HCT116 (cell line): Measurements from ENCODE around the gene PRDM11. TPM values are rescaled to one million over a fixed set of nuclear protein-coding genes. Genes with fewer than 3 reads are reported as not detected.

Source experiments
- ATAC-seq: fragments of 200-7000 bp; cut with Tn5 transposase; 2 replicates; pipeline ENCODE4 v1.9.1; 2020; ENCODE audit warnings: mild to moderate bottlenecking, moderate library complexity
- BruUV-seq: library from RNA; stranded (reverse); fragments of 400-500 nt; replicated peaks from 2 replicates; lab custom pipeline; 2021; lab: Mats Ljungman, UMichigan
- CTCF ChIA-PET: fragments of 300-600 bp; sonication (Branson Sonifier 250); formaldehyde crosslinking; loops from one replicate; lab custom pipeline; 2021; ENCODE audit warnings: antibody characterized with exemption; lab: Charles Lee
- POLR2A ChIA-PET: fragments of 300-600, 350-600 bp; sonication (Branson Sonifier 250); formaldehyde crosslinking; loops from one replicate; lab custom pipeline; 2021; ENCODE audit warnings: antibody characterized with exemption; lab: Charles Lee
- RAD21 ChIA-PET, 2 experiments: fragments of 300-600 bp; sonication (Branson Sonifier 250); formaldehyde crosslinking; loops; one replicate each; lab custom pipeline; 2023; ENCODE audit warnings: low total read pairs in 2 of 2; ENCODE audit not compliant: uncharacterized antibody in 2 of 2, unreplicated experiment in 2 of 2, low non-redundant PET in 1 of 2; lab: Charles Lee
- DNase-seq: peaks from one replicate; pipeline ENCODE4 v3.0.0-alpha.2; 2010; ENCODE audit warnings: low read depth, low spot score
- H2AFZ ChIP-seq: fragments of 200-600 bp; shearing (Covaris generic), sonication (generic); 2 replicates; pipeline ENCODE4 v1.6.1; 2017; ENCODE audit warnings: low read depth, mixed run types, mixed read lengths, antibody characterized with exemption, low read length; ENCODE audit not compliant: poor library complexity, severe bottlenecking
- H3K27ac ChIP-seq: 2 replicates; pipeline ENCODE4 v1.5.1; 2012; ENCODE audit warnings: low read depth, low read length
- H3K27me3 ChIP-seq: fragments of 200-600 bp; sonication (generic); 2 replicates; pipeline ENCODE4 v1.6.1; 2016; ENCODE audit warnings: mixed run types, low read length, mixed read lengths; ENCODE audit not compliant: insufficient read depth
- H3K36me3 ChIP-seq, 2 experiments: fragments of 200-500 bp in 1 of 2; fragments of 200-600 bp in 1 of 2; sonication (Bioruptor generic) in 1 of 2; sonication (generic) in 1 of 2; 2 replicates each; pipeline versions ENCODE4 v1.5.1 to v1.6.1; 2014 to 2016; ENCODE audit warnings: low read length in 2 of 2, inconsistent platforms in 1 of 2, mixed read lengths in 1 of 2, mixed run types in 1 of 2; ENCODE audit not compliant: insufficient read depth in 2 of 2, control insufficient read depth in 1 of 2
- H3K4me1 ChIP-seq, 2 experiments: fragments of 200-600 bp in 1 of 2; sonication (generic) in 1 of 2; 2 replicates each; pipeline versions ENCODE4 v1.5.1 to v1.6.1; 2012 to 2017; ENCODE audit warnings: low read length in 2 of 2, inconsistent platforms in 1 of 2, mild to moderate bottlenecking in 1 of 2, mixed read lengths in 1 of 2, mixed run types in 1 of 2, moderate library complexity in 1 of 2; ENCODE audit not compliant: insufficient read depth in 2 of 2, control insufficient read depth in 1 of 2
- H3K4me2 ChIP-seq: fragments of 200-600 bp; sonication (generic); 2 replicates; pipeline ENCODE4 v1.6.1; 2017; ENCODE audit warnings: mixed run types, low read length, mixed read lengths
- H3K4me3 ChIP-seq, 2 experiments: fragments of 200-600 bp in 1 of 2; sonication (generic) in 1 of 2; replicated peaks in 1 of 2; 2 replicates each; pipeline ENCODE4 v1.5.1; 2011 to 2016; ENCODE audit warnings: low read length in 2 of 2, control low read depth in 1 of 2, low read depth in 1 of 2, mild to moderate bottlenecking in 1 of 2, mixed read lengths in 1 of 2, mixed run types in 1 of 2
- H3K79me2 ChIP-seq: fragments of 200-600 bp; sonication (generic); 2 replicates; pipeline ENCODE4 v1.6.1; 2017; ENCODE audit warnings: mild to moderate bottlenecking, mixed run types, low read length, moderate library complexity, mixed read lengths; ENCODE audit not compliant: insufficient read depth
- H3K9ac ChIP-seq: fragments of 200-600 bp; sonication (generic); 2 replicates; pipeline ENCODE4 v1.6.1; 2016; ENCODE audit warnings: low read length, mixed read lengths
- H3K9me2 ChIP-seq: fragments of 200-600 bp; sonication (generic), shearing (Covaris generic); 2 replicates; pipeline ENCODE4 v1.6.1; 2017; ENCODE audit warnings: mixed run types, mild to moderate bottlenecking, moderate library complexity; ENCODE audit not compliant: insufficient read depth
- H3K9me3 ChIP-seq, 2 experiments: fragments of 200-500 bp in 1 of 2; fragments of 200-600 bp in 1 of 2; sonication (Bioruptor generic) in 1 of 2; sonication (generic) in 1 of 2; 2 replicates each; pipeline ENCODE4 v1.6.1; 2014 to 2017; ENCODE audit warnings: low read length in 2 of 2, mixed read lengths in 2 of 2, inconsistent platforms in 1 of 2, low read depth in 1 of 2, mild to moderate bottlenecking in 1 of 2, mixed run types in 1 of 2, moderate library complexity in 1 of 2; ENCODE audit not compliant: control insufficient read depth in 1 of 2, insufficient read depth in 1 of 2
- H4K20me1 ChIP-seq: fragments of 200-600 bp; sonication (generic), shearing (Covaris generic); 2 replicates; pipeline ENCODE4 v1.6.1; 2017; ENCODE audit warnings: mixed run types, mild to moderate bottlenecking, moderate library complexity; ENCODE audit not compliant: insufficient read depth
- CEBPB ChIP-seq: IDR thresholded peaks from 2 replicates; pipeline ENCODE4 v1.6.1; 2012; ENCODE audit warnings: low read depth
- ELF1 ChIP-seq: IDR thresholded peaks from 2 replicates; pipeline ENCODE4 v1.6.1; 2012; ENCODE audit warnings: low read depth, borderline replicate concordance
- EZH2 ChIP-seq: fragments of 200-600 bp; sonication (generic); IDR thresholded peaks from 2 replicates; pipeline ENCODE4 v1.6.1; 2017; ENCODE audit warnings: antibody characterized with exemption, mixed run types
- EZH2phosphoT487 ChIP-seq: fragments of 200-600 bp; IDR thresholded peaks from 2 replicates; pipeline ENCODE4 v1.6.1; 2018; ENCODE audit warnings: antibody characterized with exemption, borderline replicate concordance
- FOSL1 ChIP-seq: IDR thresholded peaks from 2 replicates; pipeline ENCODE4 v1.6.1; 2012; ENCODE audit warnings: low read depth
- JUND ChIP-seq: IDR thresholded peaks from 2 replicates; pipeline ENCODE4 v1.6.1; 2012
- POLR2A ChIP-seq: IDR thresholded peaks from 2 replicates; pipeline ENCODE4 v1.7.0; 2011; ENCODE audit warnings: borderline replicate concordance; ENCODE audit not compliant: insufficient read depth, insufficient read length; ENCODE audit errors: extremely low read depth
- POLR2AphosphoS5 ChIP-seq: IDR thresholded peaks from 2 replicates; pipeline ENCODE4 v1.6.1; 2011; ENCODE audit warnings: mild to moderate bottlenecking, low read depth, low read length, moderate library complexity
- RAD21 ChIP-seq: IDR thresholded peaks from 2 replicates; pipeline ENCODE4 v1.6.1; 2012; ENCODE audit warnings: low read depth, mild to moderate bottlenecking
- SIN3A ChIP-seq: IDR thresholded peaks from 2 replicates; pipeline ENCODE4 v1.6.1; 2012; ENCODE audit warnings: low read depth
- SP1 ChIP-seq: IDR thresholded peaks from 2 replicates; pipeline ENCODE4 v1.6.1; 2012; ENCODE audit warnings: low read depth
- SRF ChIP-seq: IDR thresholded peaks from 2 replicates; pipeline ENCODE4 v1.6.1; 2012; ENCODE audit warnings: low read depth
- TCF7L2 ChIP-seq: IDR thresholded peaks from 2 replicates; pipeline ENCODE4 v1.7.0; 2011; ENCODE audit warnings: borderline replicate concordance, inconsistent platforms; ENCODE audit not compliant: insufficient read depth, insufficient read length; ENCODE audit errors: extremely low read depth
- YY1 ChIP-seq: IDR thresholded peaks from 2 replicates; pipeline ENCODE4 v1.6.1; 2011; ENCODE audit warnings: low read length, low read depth, moderate library complexity, mild to moderate bottlenecking; ENCODE audit not compliant: insufficient replicate concordance; ENCODE audit errors: extremely low read depth
- ZFX ChIP-seq: fragments of 450-650 bp; IDR thresholded peaks from 2 replicates; pipeline ENCODE4 v1.6.1; 2017
- ZNF274 ChIP-seq: fragments of 200-500 bp; sonication (Bioruptor generic); IDR thresholded peaks from 2 replicates; pipeline ENCODE4 v1.6.1; 2014; ENCODE audit warnings: mild to moderate bottlenecking, low read depth, low read length, inconsistent platforms
- intact Hi-C: fragments of 100-400 bp; cut with micrococcal nuclease; formaldehyde crosslinking; loops from 2 replicates; pipeline ENCODE4 v1.10.0; 2022
- total RNA-seq: library from RNA; stranded (reverse); gene quantifications from one replicate; pipeline ENCODE4 v1.2.1, GENCODE V29; 2021; ENCODE audit not compliant: unreplicated experiment
- TF ChIP-seq, protein P1 (sequence below): IDR thresholded peaks from 2 replicates; pipeline ENCODE4 v1.6.1; 2011; ENCODE audit warnings: mild to moderate bottlenecking, low read length, moderate library complexity; ENCODE audit not compliant: insufficient replicate concordance; ENCODE audit errors: extremely low read depth
- TF ChIP-seq, protein P2 (sequence below): IDR thresholded peaks from 2 replicates; pipeline ENCODE4 v1.6.1; 2012; ENCODE audit warnings: low read depth

PRDM11 gene
- total RNA-seq, 1 experiment from 2014 or later = 9.3 TPM

DNA sequence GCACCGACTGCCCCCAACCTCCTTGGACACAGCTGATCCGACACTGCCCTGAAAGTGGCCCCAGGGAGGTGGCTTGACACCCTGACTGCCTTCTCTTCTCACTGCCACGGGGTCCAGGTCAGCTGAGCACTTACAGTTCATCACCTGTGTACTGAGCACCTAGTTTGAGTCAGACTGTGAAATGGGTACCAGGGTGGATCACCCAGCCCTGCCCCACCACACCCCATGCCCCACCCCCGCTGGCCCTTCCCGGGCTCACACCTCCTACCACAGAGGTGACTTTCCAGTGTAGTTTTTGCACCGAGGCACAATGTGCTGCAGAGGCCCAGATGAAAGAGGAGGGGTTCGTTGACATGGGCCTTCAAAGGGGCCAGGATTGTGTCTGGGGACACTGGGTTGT lies 59.5 kb downstream of the PRDM11 start:
- Histone ChIP-seq H3K36me3 (no peaks in the 10 kb centered on the region), H3K27ac (no peak overlapping the region), H3K79me2 (no peaks in the 10 kb centered on the region), H2AFZ (no peak overlapping the region), H4K20me1 (no peaks in the 10 kb centered on the region), H3K9me2 (no peaks in the 10 kb centered on the region), H3K9ac (no peak overlapping the region), H3K27me3 (no peaks in the 10 kb centered on the region), H3K9me3 (no peaks in the 10 kb centered on the region), H3K4me3 (no peak overlapping the region), H3K4me2 (no peak overlapping the region), H3K4me1 (no peaks in the 10 kb centered on the region)
- DNase-seq (no peak), ATAC-seq (no peak)
- ChIA-PET RAD21 (no interaction called here), CTCF (no interaction called here), POLR2A (no interaction called here)
- BruUV-seq = no TSS peak
- TF ChIP-seq EZH2phosphoT487 (no peak), TCF7L2 (no peak), CEBPB (no peak), SIN3A (no peak), ELF1 (no peak), POLR2A (no peak), YY1 (no peak), EZH2 (no peak), POLR2AphosphoS5 (no peak), JUND (no peak), ZFX (no peak), RAD21 (no peak), ZNF274 (no peak), SP1 (no peak), SRF (no peak), FOSL1 (no peak)
- TF ChIP-seq, protein P1, sequence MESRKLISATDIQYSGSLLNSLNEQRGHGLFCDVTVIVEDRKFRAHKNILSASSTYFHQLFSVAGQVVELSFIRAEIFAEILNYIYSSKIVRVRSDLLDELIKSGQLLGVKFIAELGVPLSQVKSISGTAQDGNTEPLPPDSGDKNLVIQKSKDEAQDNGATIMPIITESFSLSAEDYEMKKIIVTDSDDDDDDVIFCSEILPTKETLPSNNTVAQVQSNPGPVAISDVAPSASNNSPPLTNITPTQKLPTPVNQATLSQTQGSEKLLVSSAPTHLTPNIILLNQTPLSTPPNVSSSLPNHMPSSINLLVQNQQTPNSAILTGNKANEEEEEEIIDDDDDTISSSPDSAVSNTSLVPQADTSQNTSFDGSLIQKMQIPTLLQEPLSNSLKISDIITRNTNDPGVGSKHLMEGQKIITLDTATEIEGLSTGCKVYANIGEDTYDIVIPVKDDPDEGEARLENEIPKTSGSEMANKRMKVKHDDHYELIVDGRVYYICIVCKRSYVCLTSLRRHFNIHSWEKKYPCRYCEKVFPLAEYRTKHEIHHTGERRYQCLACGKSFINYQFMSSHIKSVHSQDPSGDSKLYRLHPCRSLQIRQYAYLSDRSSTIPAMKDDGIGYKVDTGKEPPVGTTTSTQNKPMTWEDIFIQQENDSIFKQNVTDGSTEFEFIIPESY = no peak
- TF ChIP-seq, protein P2, sequence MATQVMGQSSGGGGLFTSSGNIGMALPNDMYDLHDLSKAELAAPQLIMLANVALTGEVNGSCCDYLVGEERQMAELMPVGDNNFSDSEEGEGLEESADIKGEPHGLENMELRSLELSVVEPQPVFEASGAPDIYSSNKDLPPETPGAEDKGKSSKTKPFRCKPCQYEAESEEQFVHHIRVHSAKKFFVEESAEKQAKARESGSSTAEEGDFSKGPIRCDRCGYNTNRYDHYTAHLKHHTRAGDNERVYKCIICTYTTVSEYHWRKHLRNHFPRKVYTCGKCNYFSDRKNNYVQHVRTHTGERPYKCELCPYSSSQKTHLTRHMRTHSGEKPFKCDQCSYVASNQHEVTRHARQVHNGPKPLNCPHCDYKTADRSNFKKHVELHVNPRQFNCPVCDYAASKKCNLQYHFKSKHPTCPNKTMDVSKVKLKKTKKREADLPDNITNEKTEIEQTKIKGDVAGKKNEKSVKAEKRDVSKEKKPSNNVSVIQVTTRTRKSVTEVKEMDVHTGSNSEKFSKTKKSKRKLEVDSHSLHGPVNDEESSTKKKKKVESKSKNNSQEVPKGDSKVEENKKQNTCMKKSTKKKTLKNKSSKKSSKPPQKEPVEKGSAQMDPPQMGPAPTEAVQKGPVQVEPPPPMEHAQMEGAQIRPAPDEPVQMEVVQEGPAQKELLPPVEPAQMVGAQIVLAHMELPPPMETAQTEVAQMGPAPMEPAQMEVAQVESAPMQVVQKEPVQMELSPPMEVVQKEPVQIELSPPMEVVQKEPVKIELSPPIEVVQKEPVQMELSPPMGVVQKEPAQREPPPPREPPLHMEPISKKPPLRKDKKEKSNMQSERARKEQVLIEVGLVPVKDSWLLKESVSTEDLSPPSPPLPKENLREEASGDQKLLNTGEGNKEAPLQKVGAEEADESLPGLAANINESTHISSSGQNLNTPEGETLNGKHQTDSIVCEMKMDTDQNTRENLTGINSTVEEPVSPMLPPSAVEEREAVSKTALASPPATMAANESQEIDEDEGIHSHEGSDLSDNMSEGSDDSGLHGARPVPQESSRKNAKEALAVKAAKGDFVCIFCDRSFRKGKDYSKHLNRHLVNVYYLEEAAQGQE = no peak
- intact Hi-C loops = no loop called here
